Activated naive CD4-positive, alpha-beta T cell treated with anti-CD3 and anti-CD28 coated beads, Interleukin-2, amount 50 U/mL, for 72 hours (primary cell): ENCODE data around the gene PDE2A. TPM values are rescaled to one million over a fixed set of nuclear protein-coding genes. Genes with fewer than 3 reads are reported as not detected.

Experiments used
- ATAC-seq, 2 donors: fragments of 150-1000 bp; cut with Tn5 transposase; 2 replicates each; pipeline ENCODE4 v1.10.0; 2021; ENCODE audit warnings: mild to moderate bottlenecking in 2 of 2, moderate library complexity in 2 of 2
- DNase-seq, 2 donors: peaks; one replicate each; pipeline ENCODE4 v3.0.0; 2021 to 2022; ENCODE audit warnings: low spot score in 2 of 2
- H3K27ac Mint-ChIP-seq, 2 donors: one replicate each; pipeline ENCODE4 v1.8.0; 2022; ENCODE audit warnings: mild to moderate bottlenecking in 2 of 2, mixed read lengths in 2 of 2
- H3K36me3 Mint-ChIP-seq, 2 donors: one replicate each; pipeline ENCODE4 v1.8.0; 2022; ENCODE audit warnings: mixed read lengths in 2 of 2
- H3K9me3 Mint-ChIP-seq, 2 donors: one replicate each; pipeline ENCODE4 v1.8.0; 2022; ENCODE audit warnings: mixed read lengths in 2 of 2
- total RNA-seq, 2 donors: library from RNA; stranded (reverse); gene quantifications; one replicate each; pipeline ENCODE4 v1.2.3, GENCODE V29; 2022

The PDE2A gene
- total RNA-seq, 2 donors from 2014 or later: 0.68 to 0.97 TPM

GRCh38 chr11:72599325-72600117, 74.7 kb downstream of the PDE2A start:
- no peaks in the 10 kb centered on the region for H3K9me3 Mint-ChIP-seq
- no peaks in the 10 kb centered on the region for H3K36me3 Mint-ChIP-seq
- DNase-seq (no peak), ATAC-seq (no peak)
- no peak overlapping the region for H3K27ac Mint-ChIP-seq

DNA sequence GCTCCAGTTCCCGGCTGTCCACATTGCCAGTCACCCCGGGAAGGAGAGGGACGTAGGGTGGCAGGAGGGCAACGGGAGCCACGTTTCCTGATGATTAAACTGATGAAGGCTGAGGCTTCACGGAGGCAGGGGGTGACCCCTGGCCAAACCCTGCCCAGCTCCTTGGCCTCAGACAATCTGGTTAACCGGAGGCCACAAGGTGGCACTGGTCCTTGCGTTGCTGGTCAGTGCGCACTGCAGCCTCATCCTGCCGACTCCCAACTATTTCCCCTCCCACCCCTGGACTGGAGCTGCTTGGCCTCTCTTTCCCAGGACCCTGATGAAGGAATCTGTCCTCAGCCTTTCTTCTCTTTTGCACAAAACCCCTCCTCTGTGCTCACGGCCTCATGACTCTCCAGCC, 75.3 kb downstream of the PDE2A start:
- ATAC-seq: no peak
- H3K27ac Mint-ChIP-seq: no peak overlapping the region
- H3K36me3 Mint-ChIP-seq: no peaks in the 10 kb centered on the region
- no peaks in the 10 kb centered on the region for H3K9me3 Mint-ChIP-seq
- DNase-seq: no peak

- ATAC-seq (no peak), DNase-seq (no peak)
- no peaks in the 10 kb centered on the region for H3K9me3 Mint-ChIP-seq
- H3K36me3 Mint-ChIP-seq: no peaks in the 10 kb centered on the region
- H3K27ac Mint-ChIP-seq: no peak overlapping the region
These were observed 75.8 kb downstream of the PDE2A start for GRCh38 chr11:72598466-72598865.

DNA sequence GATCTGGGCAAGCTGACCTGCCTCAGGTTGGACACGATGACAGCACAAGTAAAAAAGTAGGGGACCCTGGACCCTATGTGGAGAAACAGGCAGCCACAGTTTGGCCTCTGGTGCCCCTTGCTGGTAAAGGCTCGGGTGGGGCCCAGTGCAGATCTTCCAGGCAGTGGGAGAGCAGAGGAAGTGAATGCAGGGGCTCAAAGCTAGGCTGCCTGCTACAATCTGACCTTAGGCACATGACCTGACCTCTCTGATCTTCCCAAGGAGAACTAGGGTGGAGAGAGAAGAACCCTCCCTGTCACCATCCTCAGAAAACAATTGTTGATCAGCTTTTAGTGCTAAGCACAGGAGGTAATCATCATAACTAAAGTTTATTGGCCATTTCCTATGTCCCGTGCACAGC, 76.5 kb downstream of the PDE2A start:
- Mint-ChIP-seq H3K27ac (no peak overlapping the region), H3K36me3 (no peaks in the 10 kb centered on the region), H3K9me3 (no peaks in the 10 kb centered on the region)
- no peak for DNase-seq
- no peak for ATAC-seq

DNA sequence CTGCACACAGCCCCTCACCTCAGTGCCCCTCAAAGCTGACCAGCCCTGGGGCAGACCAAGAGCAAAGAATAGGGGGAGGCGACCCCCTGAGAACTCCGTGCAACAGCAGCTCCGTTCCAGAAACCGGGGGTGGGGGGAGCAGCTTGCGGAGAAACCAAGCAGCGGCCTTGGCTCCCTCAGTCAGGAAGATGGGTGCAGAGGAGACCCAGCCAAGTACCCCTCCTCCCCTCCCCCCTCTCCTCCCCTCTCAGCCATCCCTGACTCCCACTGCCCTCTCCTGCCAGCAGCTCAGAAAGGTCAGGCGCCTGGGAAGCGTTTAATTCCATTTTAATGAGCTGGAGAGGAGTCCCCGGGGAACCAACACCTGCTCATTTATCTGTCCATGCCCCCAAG, 78.9 kb downstream of the PDE2A start:
- no peak overlapping the region for H3K27ac Mint-ChIP-seq
- no peaks in the 10 kb centered on the region for H3K9me3 Mint-ChIP-seq
- H3K36me3 Mint-ChIP-seq: no peaks in the 10 kb centered on the region
- DNase-seq: no peak
- ATAC-seq: no peak

DNA sequence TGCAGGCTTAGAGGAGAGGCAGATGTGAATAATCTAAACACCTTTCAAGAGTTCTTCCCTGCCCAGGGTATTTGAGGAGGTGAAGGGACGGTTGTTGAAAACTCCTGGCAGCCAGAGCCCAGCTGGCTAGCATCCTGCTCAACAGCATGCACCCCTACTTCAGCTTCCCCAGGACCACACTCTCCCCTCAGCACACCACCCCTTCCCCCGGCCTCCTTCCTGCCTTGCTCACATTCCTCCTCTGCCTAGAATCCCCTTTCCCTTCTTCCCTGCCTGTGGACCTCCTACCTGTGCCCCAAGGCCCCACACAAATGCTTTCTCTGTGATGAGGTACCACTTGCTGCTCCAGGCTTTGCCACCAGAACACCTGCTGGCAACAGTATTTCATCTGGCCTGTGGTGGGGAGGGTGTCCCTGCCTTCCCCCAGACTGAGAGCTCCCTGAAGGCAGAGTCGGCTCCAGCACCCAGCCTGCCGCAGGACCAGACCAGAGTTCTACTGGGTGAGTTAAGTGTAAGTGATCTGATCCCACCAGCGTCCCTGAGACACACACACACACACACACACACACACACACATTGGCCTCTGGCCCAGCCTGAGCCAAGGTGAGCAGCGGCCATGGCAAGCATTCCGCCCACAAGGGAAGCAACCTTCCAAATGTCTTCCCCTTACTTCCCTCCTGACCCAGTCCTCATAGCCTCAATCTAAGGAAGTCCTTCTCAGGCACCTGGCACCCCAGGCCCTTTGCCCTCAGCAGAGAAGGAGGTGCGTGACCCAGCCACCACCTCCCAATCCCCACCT, 79.5 kb downstream of the PDE2A start:
- no peak for ATAC-seq
- Mint-ChIP-seq H3K27ac (no peak overlapping the region), H3K9me3 (no peaks in the 10 kb centered on the region), H3K36me3 (no peaks in the 10 kb centered on the region)
- DNase-seq: no peak

GRCh38 chr11:72592698-72593495, 81.3 kb downstream of the PDE2A start:
- H3K27ac Mint-ChIP-seq: no peak overlapping the region
- no peak for ATAC-seq

GRCh38 chr11:72591785-72592502, 82.3 kb downstream of the PDE2A start:
- Mint-ChIP-seq H3K9me3 (no peaks in the 10 kb centered on the region), H3K27ac (no peak overlapping the region), H3K36me3 (no peaks in the 10 kb centered on the region)
- ATAC-seq: peak; percentile 82 to 93
- DNase-seq: peak in 1 of 2 donors; percentile 48

More at GRCh38 chr11:72592698-72593495, 81.3 kb downstream of the PDE2A start:
- DNase-seq: no peak
- no peaks in the 10 kb centered on the region for H3K9me3 Mint-ChIP-seq
- H3K36me3 Mint-ChIP-seq: no peaks in the 10 kb centered on the region

DNA sequence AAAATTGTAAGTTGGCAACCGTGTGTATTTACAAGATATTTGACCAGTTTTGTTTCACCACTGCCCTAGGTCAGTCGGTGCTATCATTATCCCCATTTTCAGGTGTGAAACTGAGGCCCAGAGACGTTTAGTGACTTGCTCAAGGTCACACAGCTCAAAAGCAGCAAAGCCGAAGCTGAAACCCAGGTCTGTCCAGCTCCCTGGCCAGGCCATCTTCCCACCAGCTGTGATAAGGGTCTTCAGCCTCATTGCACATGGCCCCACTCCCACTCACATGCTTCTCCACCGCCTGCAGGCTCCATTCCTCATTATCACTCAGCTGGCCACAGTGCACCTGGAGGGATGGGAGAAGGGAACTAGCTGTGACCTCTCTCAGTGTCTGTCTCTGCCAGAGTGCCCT, 83.2 kb downstream of the PDE2A start:
- Mint-ChIP-seq H3K36me3 (no peaks in the 10 kb centered on the region), H3K27ac (no peak overlapping the region), H3K9me3 (no peaks in the 10 kb centered on the region)
- ATAC-seq: no peak
- DNase-seq: no peak

DNA sequence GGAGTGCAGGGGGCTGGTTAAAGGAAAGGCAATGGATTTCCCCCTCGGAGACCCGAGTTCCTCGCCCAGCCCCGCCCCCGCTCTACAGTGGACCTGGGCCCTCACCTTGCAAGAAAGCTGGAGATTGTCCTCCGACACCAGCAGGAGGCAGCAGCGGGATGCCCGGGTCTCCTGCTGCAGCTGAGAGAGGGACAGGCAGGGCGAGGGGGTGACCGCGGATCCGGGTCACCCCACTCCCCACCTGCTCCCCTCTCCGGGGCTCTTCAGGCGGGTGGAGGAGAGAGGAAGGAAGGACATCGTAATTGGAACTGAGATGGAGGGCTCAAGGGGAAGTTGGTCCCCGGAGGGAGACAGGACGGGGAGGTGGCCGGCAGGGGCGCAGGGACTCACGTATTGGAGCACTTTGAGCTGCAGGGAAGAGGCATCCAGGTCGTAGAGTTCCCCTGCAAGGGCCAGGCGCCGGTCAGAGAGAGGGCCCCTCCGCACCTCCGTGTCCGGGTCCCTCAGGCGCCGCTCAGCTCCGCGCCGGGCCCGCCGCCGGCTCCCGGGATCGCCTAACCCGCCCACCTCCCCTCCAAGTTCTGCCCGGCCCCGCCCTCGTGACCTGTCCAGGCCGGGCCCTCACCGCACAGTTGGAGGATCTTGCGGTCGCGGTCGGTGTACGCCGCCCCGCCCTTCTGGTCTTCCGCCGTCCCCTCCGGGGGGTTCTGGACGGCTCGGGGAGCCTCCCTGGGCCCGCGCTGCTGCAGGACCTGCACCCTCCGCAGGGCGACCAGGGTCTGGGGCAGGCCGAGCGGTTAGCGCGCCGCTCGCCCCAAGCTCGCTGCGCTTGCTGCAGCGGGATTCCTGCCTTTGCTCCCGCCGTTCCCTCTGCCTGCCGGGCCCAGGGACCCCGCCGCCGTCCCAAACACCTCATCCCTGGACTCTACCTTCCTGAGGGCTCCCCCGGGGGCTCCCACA, 84.1 kb downstream of the PDE2A start:
- no peaks in the 10 kb centered on the region for H3K36me3 Mint-ChIP-seq
- H3K27ac Mint-ChIP-seq: no peak overlapping the region
- peak in 1 of 2 donors; percentile 68 for DNase-seq
- no peaks in the 10 kb centered on the region for H3K9me3 Mint-ChIP-seq
- ATAC-seq: peak; percentile 27 to 47

- H3K27ac Mint-ChIP-seq: no peak overlapping the region
- ATAC-seq: no peak
- H3K36me3 Mint-ChIP-seq: no peaks in the 10 kb centered on the region
- DNase-seq: no peak
- no peaks in the 10 kb centered on the region for H3K9me3 Mint-ChIP-seq
These were observed 85.5 kb downstream of the PDE2A start for GRCh38 chr11:72588421-72589410.

DNA sequence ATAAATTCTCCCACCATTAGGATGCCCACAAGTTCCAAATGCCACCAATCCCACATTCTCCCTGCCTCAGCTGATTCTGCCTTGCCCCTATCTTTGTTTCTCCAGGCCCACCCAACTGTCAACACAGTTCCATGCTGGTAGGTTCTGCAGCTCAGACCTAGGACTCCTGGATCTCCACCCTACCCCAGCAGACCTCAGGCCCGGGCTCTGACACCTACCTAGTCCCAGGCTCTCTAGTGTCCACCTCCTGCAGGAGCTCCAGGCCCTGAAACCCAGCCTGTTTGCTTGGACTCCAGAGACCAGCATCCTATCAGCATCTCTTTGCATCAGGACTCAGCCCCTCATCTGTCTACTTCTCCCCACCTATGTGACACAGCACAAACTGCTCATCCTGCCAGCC, 86.5 kb downstream of the PDE2A start:
- no peak for ATAC-seq
- H3K27ac Mint-ChIP-seq: no peak overlapping the region
- no peaks in the 10 kb centered on the region for H3K9me3 Mint-ChIP-seq
- no peaks in the 10 kb centered on the region for H3K36me3 Mint-ChIP-seq
- DNase-seq: no peak

GRCh38 chr11:72586321-72587090, 87.7 kb downstream of the PDE2A start:
- Mint-ChIP-seq H3K36me3 (no peaks in the 10 kb centered on the region), H3K27ac (no peak overlapping the region), H3K9me3 (no peaks in the 10 kb centered on the region)
- ATAC-seq: no peak
- DNase-seq: no peak

- ATAC-seq (peak; percentile 70 to 77), DNase-seq (peak; percentile 69 to 85)
- H3K36me3 Mint-ChIP-seq: no peaks in the 10 kb centered on the region
- no peak overlapping the region for H3K27ac Mint-ChIP-seq
- H3K9me3 Mint-ChIP-seq: no peaks in the 10 kb centered on the region
These were observed 88.4 kb downstream of the PDE2A start for GRCh38 chr11:72585762-72586311.
